ENCODE data around the gene GHRHR.

The GHRHR gene

DNA sequence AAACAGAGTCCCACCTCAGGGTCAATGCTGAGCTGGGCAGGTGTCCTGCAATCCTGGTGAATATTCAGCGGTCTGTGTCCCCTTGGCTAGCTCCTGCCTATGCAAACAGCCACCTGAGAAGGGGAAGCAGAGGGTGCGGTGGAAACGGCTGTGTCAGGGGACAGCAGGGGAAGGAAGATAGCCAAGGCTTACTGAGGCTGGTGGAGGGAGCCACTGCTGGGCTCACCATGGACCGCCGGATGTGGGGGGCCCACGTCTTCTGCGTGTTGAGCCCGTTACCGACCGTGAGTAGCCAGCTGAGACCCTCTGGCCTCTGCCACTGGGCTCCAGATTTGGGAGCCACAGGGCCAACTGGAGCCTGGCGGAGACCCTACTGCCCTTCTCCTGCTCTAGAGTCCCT is at the start of gene GHRHR:
Gene GHRHR (plus strand): TSS at position 112 of the 400 bp plus-strand sequence. CDS start 116 bp downstream, at position 228.
- DNase-seq = no peak

DNA sequence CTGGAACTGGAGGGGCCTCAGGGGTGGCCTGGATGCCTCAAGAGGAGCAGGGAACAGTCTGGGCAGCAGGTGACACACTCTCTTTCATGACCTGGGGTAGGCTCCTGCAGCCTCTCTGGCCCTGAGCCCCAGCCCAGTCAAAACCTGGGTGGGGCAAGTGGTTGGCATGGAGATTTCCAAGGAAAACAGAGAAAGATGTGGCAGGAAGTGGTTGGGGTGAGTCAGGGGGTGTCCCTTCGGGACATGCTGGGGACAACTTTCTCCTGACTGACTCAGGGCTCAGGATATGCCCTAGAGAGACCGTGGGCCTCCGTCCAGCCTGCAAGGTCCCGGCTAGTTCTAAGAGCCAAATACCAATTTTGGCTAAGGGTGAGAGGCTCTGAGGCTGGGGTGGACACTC is 49.2 kb upstream of the GHRHR start:
- no peak for DNase-seq

DNA sequence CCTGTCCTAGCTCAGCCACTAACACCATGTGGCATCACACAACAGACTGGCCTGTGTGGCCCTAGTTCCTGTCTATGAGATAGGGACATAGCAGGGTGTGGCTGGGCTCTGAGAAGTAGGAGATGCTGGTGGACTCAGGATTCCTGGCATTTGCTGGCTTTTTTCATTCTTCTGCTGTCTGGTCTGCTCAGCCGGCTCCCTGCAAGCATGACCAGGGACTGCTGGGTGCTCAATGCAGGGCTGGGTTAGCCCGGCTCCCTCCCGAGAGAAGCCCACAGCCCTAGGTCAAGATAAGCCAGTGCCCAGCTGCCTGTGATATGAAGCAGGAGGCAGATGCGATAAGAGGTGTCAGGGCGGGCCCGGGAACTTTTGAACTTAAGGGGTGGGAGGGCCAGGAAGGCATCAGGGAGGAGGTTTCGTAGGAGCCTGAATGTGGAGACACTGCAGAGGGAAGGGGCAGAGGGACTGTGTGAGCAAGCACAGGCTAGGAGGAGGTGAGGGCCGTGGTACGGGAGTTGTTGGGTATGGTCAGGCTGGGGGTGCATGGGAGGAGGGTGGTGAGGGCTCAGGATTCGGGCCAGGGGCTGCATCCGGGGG is 48.6 kb upstream of the GHRHR start:
- DNase-seq = no peak

DNA sequence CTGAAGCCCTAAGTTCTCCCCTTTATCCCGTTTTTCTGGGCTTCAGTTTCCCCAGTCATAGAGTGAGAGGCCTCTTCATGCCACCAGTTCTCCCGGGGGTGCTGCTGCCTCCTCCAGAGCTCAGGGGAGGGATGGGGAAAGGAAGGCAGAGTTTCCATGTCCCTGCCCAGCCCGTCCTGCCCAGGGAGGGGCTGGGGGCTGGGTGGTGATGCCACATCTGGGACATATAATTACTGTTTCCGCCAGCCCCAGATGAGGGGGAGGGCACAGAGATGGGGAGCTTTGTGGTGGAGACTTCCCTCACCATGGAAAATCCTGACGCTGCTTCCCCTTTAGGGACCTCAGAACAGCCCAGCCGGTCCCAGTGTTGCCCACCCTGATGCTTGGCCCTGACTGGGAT is 48.0 kb upstream of the GHRHR start:
- DNase-seq = no peak

DNA sequence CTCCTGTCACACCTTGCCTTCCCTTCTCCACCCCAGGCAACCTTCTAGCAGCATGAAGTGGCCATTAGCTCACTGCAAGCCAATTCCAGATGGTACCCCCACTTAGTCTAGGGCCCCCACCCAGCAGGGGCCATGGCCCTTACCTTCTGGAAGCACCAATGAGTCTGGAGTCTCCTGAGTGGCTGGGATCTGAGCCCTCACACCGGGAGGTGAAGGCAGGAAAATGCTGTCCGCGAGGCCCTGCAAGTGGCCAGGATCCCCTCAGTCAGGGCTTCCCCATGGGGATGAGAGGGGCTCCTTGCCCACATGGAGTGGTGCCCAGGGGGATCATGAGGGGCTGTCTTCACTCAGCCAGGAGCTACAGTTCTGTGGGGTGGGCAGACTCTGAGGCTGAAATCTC is 47.5 kb upstream of the GHRHR start:
- DNase-seq = no peak

DNA sequence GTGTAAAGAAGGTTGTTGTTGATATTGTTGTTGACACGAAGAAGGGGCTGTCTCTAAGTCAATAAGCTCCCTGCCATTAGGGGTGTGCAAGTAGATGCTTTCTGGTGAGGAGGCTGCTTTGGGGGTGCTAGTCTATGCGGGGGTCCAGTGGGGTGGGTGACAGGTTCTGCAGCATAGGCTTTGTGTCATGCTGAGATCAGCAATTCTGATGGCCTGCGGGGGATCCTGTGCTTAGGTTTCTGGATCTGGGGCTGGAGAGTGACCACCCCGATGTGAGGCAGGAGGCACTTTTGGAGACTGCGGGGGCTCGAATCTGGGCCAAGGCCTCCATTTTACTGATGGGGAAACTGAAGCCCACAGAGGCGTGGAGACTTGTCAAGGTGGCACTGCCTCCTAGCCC is 47.0 kb upstream of the GHRHR start:
- no peak for DNase-seq

DNA sequence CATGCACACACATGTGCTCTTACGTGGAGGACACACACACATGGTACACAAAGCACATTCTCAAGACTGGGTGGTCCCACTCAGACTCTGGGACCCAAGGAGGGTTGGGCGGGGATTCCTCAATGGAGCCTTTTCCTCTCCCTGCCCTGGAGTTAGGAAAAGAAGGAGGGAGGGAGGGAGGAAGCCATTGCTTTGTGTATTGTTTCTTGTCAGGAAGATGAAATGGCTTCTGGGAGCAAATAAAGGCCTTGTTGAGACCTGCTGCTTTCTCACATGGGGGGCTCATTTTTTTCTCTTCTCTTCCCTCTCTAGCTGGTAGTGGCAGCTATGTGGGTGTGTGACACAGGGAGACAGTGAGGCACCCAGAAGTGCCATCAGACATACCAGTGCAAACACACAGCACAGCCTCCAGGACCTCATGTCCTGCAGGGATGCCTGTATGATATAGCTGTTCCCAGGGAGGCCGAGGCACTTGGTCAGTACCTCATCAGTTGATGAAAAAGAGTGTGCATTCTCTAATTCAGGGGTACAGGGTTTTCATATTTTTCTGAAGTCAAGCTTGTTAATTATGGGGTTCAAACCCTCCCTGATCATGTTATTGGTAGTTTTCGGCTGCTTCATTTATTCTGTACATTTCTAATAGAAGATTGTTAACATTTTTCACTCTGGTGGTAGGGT is 46.4 kb upstream of the GHRHR start:
- no peak for DNase-seq

DNA sequence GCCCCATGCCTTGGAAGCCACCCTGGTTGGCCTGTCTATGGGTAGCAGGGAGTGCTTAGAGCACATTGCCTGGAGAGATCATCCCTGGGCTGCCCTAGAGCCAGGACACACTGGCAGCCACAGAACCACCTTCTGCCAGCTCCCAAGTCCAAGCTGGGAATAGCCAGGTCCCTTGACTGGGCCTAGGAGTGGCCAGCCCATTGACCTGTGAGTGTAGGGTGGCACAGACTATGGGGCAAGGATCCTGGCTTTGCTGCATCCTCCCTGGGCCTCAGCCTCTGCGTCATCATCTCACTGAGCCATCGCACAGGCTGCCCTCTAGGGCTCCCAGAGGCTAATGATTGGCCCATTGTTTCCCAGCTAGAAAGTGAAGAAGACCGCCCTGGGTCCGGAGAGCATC is 45.1 kb upstream of the GHRHR start:
- no peak for DNase-seq

DNA sequence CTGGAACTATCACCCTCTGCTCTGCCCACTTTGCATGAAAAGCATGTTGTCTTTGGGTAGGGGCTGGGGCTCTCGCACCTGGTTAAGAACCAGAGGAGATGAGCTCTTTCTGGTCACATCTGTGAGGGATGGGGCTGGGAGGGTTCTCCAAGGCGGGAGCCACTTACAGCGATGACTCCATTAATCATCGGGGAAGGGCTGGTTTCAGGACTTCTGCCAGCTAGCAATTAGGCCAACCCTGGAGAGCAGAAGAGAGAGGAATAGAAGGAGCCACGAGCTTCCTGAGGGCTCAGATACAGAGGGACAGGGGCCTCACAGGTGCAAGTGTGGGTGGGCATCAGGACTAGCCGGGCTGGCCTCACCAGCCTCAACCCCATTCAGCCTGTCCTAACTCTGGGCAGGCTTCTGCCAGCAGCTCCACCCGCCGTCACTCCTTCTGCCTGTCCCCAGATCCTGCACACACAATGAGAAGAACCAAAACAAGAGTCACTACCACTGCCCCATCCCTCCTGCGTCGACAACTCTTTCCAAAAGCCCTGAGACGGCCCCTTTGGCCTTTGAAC is 43.7 kb upstream of the GHRHR start:
- no peak for DNase-seq

DNA sequence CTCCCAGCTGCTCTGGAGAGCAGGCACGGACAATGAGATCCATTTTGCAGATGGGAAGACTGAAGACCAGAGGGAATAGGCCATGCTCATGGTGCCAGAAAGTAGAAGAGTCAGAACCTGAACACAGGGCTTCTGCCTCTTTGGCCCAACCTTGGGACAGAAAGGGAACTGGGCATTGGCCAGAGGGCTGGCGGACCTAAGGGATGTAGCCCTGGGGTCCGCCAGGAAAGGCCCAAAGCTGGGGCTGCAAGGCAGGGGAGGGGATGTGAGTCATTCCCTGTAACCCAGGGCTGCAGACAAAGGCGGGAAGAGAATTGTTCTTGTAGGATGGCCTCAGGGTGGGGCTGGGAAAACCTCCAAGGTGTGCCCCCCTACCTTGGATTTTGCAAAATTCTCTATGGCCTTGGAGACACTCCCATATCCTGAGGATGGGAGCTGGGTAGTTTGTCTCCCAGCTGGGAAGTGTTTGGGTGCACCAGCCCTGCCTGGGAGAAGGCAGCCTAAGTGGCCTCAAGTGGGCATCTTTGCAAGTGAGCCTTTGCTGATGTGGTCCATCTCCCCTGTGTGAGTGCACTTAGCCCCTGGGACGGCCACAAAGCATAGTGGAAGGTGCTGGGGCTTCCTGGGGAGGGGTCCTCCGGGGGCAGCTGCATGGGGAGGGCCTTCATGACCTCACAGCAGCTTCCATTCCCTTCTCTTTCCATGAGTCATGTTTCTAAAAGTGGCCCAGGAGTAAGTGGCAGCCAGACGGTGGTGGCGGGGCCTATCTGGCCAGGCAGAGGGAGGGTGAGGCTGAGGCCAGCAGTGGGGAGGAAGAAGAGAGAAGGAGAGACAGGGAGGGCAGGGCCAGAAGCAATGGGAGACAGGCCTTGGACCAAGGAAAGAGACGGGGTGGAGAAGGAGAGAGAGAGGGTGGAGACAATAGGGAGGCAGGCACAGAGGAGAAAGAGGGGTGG is 42.9 kb upstream of the GHRHR start:
- no peak for DNase-seq

DNA sequence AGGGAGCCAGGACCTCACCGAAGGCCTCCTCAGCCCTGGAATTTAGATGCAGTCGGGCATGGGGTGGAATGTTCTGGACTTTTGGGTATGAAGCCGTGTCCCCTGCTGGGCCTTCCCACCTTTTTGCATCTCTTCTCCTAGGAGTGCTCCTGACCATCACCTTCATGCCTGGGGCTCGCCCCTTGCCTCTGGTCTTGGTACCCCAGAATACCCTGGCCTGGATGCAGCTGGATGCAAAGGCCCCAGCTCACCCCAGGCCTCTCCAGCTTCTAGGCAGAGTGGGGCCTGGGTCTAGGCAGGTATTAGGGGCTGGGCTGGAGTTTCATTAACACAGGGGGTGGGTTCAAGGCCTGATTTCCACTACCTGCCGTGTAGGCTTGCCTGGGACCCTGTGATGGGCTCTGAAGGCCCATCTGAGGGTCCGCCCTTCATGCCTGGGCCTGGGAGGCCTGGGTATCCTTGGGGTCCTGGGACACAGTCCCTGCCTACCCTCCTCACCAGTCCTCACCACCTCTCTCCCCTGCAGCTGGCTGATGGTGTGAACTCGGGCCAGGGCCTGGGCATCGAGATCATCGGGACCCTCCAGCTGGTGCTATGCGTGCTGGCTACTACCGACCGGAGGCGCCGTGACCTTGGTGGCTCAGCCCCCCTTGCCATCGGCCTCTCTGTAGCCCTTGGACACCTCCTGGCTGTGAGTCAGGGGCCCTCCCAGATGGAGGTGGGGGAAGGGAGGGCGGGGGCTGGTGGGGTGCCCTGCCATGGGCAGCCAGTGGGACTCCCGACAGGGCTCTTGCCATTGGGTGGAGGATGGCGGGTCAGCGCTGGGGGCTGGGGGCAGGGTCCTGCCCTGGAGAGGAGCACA is 42.0 kb upstream of the GHRHR start:
- DNase-seq = no peak

DNA sequence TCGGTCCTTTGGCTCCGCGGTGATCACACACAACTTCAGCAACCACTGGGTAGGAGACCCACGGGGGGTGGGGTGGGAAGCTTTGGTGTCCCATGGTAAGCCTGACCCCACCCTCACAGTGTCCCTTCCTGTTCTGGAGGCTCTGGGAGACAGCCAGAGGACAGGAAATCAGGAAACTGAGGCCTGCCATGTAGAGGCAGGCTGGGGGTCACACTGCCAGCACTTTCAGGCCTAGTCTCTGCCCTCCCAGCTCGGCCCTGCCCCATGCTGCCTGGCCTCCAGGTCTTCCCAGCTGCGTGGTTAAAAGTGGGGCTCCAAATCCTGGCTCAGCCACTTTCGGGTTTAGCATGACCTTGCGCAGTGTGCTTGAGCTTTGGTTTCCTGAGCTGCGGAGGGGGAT is 41.2 kb upstream of the GHRHR start:
- no peak for DNase-seq

DNA sequence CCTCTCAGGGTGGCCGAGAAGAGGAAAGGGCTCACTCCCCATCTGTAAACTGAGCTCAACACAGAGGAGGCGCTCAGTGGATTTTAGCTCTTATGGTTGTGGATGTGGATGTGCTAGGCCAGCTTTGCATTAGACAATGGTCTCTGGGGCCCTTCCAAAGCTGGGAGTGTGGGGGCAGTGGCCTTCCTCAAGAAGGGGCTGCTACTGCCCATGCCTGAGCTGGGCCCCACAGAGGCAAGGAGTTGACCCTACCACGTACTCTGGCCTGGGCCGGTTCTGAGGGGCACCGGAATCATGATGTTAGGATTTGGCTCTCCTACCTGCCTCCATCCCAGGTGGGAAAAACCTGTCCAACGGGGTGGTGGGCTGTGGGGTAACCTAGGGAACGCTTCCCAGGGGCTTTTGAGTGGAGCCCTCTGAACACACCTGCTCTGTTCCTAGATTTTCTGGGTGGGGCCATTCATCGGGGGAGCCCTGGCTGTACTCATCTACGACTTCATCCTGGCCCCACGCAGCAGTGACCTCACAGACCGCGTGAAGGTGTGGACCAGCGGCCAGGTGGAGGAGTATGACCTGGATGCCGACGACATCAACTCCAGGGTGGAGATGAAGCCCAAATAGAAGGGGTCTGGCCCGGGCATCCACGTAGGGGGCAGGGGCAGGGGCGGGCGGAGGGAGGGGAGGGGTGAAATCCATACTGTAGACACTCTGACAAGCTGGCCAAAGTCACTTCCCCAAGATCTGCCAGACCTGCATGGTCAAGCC is 40.6 kb upstream of the GHRHR start:
- no peak for DNase-seq

DNA sequence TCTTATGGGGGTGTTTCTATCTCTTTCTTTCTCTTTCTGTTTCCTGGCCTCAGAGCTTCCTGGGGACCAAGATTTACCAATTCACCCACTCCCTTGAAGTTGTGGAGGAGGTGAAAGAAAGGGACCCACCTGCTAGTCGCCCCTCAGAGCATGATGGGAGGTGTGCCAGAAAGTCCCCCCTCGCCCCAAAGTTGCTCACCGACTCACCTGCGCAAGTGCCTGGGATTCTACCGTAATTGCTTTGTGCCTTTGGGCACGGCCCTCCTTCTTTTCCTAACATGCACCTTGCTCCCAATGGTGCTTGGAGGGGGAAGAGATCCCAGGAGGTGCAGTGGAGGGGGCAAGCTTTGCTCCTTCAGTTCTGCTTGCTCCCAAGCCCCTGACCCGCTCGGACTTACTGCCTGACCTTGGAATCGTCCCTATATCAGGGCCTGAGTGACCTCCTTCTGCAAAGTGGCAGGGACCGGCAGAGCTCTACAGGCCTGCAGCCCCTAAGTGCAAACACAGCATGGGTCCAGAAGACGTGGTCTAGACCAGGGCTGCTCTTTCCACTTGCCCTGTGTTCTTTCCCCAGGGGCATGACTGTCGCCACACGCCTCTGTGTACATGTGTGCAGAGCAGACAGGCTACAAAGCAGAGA is 39.9 kb upstream of the GHRHR start:
- DNase-seq = no peak

DNA sequence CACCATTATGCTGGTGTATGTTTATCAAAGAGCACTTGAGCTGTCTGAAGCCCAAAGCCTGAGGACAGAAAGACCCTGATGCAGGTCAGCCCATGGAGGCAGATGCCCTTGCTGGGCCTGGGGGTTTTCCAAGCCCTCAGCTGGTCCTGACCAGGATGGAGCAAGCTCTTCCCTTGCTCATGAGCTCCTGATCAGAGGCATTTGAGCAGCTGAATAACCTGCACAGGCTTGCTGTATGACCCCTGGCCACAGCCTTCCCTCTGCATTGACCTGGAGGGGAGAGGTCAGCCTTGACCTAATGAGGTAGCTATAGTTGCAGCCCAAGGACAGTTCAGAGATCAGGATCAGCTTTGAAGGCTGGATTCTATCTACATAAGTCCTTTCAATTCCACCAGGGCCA is 39.1 kb upstream of the GHRHR start:
- DNase-seq = no peak

DNA sequence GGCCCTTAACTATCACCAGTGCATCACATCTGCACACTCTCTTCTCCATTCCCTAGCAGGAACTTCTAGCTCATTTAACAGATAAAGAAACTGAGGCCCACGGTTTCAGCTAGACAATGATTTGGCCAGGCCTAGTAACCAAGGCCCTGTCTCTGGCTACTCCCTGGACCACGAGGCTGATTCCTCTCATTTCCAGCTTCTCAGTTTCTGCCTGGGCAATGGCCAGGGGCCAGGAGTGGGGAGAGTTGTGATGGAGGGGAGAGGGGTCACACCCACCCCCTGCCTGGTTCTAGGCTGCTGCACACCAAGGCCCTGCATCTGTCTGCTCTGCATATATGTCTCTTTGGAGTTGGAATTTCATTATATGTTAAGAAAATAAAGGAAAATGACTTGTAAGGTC is 38.6 kb upstream of the GHRHR start:
- DNase-seq = no peak

DNA sequence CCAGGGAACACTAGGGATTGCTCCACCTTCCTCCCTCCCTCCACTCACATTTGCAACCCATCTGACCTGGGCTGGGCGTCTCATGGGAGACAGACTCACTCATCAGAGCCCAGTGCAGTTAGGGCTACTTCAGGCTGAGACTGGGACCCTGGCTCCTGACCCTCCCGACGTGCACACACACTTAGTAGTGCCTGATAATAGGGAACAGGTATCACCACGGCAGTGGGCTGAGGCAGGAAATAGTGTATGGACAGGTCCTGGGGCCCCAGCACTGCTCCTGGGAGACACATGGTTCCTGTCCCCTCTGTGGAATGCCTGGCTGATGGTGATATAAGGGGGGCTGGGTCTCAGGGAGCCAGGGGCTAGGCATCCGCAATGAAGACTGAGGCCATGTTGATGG is 37.8 kb upstream of the GHRHR start:
- DNase-seq = no peak

DNA sequence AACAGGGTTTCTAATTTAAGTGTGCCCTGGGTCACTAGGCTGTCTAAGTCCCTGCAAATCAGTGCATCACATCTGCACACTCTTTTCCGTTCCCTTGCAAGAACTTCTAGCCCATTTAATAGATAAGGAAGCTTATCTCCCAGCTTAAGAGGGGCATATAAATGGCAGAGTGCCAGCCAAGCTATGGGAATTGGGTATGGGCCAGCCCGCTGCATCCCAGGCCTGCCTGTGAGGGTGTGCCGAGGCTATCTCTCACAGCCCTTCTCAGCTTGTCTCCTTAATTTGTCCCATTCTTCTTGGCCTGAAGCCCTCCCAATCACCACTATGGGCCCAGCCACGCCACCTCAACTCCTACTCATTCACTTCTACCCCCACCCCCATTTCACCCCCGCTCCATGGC is 37.4 kb upstream of the GHRHR start:
- no peak for DNase-seq

DNA sequence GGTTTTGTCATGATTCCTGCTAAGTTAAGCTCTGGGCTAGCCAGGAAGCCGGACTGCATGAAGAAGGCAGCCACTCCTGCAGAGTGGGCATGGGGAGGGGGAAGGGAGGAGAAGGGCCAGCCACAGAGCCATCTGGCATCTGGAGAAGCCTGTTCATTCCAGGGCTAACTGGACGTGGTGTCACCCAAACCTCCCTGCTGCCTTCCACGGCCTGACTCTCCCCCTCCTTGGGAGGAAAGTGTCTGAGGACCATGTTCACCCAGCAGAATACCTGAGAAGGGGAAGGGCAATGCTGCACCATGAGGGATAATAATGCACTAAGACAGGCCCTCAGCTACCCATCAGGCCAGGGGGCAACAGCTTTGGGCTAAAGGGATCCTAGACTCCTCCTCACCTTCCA is 36.7 kb upstream of the GHRHR start:
- DNase-seq = no peak

DNA sequence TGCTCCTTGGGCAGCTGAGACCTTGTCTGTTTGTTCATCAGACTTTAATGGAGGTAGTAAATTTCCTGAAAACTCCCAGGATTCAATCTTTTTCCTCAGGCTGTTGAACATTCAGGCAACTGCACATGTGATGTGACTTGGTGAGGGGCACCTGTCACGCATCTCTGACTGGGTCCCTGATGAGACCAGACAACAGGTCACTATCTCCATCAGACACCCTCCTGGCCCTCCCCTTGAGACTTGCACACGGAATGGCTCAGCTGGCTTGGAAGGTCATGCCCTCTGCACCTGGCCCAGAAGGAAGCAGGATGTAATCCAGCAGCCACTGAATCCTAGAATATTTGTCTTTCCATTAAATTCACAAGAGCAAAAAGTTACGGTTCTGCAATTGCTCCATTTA is 36.2 kb upstream of the GHRHR start:
- no peak for DNase-seq

DNA sequence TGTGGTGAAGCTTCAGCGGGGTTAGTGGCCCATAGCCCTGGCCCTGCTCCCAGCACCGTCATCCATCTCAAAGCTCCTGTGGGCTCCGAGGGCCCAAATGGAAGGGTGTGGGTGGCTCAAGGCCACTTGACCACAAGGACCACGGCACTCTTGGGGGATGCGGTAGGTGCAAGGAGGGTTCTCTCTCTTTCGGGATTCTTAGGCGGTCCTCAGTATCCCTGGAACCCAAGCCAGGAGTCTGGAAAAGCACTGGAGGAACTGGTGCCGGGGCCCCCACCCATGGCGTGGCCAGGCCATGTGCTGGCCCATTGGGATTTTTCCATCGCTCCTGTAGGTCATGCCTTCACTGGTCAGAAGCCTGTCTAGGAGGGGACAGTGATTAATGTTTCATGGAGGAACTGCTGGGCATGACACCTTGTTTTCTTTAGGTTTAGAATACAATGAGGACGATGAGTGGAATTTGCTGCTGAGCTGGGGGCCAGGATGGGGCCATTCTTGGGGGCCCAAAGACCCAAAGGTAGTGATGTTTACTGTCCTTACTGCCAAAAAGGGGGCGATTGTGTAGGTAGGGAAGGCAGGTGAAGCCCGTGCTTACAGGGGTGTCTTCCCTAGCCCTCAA is 35.4 kb upstream of the GHRHR start:
- DNase-seq = no peak

All from SHP77 treated with DMSO at 0.1 percent for 48 hours (cell line).